GM18505 (cell line): ENCODE measurements around the gene MARCHF3.
"Not testable (repeated sequence)": the region's sequence is repeated elsewhere in the genome, so short reads cannot be mapped to it uniquely, and the experiment has no call there.

Source experiments
- ATAC-seq: cut with Tn5 transposase; IDR thresholded peaks from one replicate; pipeline ENCODE4 v1.9.1; 2021; ENCODE audit not compliant: unreplicated experiment
- POLR2A ChIP-seq: IDR thresholded peaks from 4 replicates; pipeline ENCODE4 v1.6.1; 2011; ENCODE audit warnings: borderline replicate concordance; ENCODE audit not compliant: insufficient read depth, insufficient read length; ENCODE audit errors: extremely low read depth

Gene MARCHF3

GRCh38 chr5:126872561-126873354, 157.6 kb downstream of the MARCHF3 start:
- TF ChIP-seq POLR2A: no peak
- no peak for ATAC-seq

GRCh38 chr5:126871441-126871840, 158.9 kb downstream of the MARCHF3 start:
- ATAC-seq: no peak
- no peak for TF ChIP-seq POLR2A

GRCh38 chr5:126869005-126869451, 161.3 kb downstream of the MARCHF3 start:
- TF ChIP-seq POLR2A: no peak

GRCh38 chr5:126868338-126869004, 161.9 kb downstream of the MARCHF3 start:
- ATAC-seq: no peak
- no peak for TF ChIP-seq POLR2A

More at GRCh38 chr5:126869005-126869451, 161.3 kb downstream of the MARCHF3 start:
- ATAC-seq: no peak

- no peak for ATAC-seq
- TF ChIP-seq POLR2A: no peak
Measured at GRCh38 chr5:126866851-126867636, 163.3 kb downstream of the MARCHF3 start.

- no peak for TF ChIP-seq POLR2A
- ATAC-seq: no peak
Measured at GRCh38 chr5:126865299-126865698, 165.1 kb downstream of the MARCHF3 start.

GRCh38 chr5:126864042-126864688, 166.2 kb downstream of the MARCHF3 start:
- TF ChIP-seq POLR2A: no peak
- no peak for ATAC-seq

- ATAC-seq: no peak
- no peak for TF ChIP-seq POLR2A
Measured at GRCh38 chr5:126863402-126863801, 167.0 kb downstream of the MARCHF3 start.

GRCh38 chr5:126858441-126858840, 171.9 kb downstream of the MARCHF3 start:
- ATAC-seq: no peak
- TF ChIP-seq POLR2A: no peak

- TF ChIP-seq POLR2A: no peak
- no peak for ATAC-seq
Measured at GRCh38 chr5:126857472-126858410, 172.6 kb downstream of the MARCHF3 start.

- no peak for TF ChIP-seq POLR2A
- no peak for ATAC-seq
Measured at GRCh38 chr5:126855266-126855665, 175.1 kb downstream of the MARCHF3 start.

GRCh38 chr5:126854526-126855110, 175.7 kb downstream of the MARCHF3 start:
- ATAC-seq: no peak
- TF ChIP-seq POLR2A: no peak

GRCh38 chr5:126853541-126854307, 176.6 kb downstream of the MARCHF3 start:
- not testable (repeated sequence) for ATAC-seq
